ENCODE measurements around the gene S1PR3.

S1PR3 gene

GRCh38 chr9:89032173-89032572 lies 40.9 kb downstream of the S1PR3 start:
- no peak overlapping the region for H3K9ac ChIP-seq (ENCODE audit: low read length)
- TF ChIP-seq CTCF (IDR thresholded peaks at IDR 0.05; ENCODE audit: low read length) = no peak
- no peak for TF ChIP-seq EZH2 (IDR thresholded peaks at IDR 0.05; ENCODE audit: borderline replicate concordance, low read length)
- no peaks in the 10 kb centered on the region for H3K9me2 ChIP-seq (ENCODE audit: low read depth, low read length)
- H3K4me3 ChIP-seq (ENCODE audit: low read depth, low read length, poor library complexity, severe bottlenecking) = no peak overlapping the region
- no peak overlapping the region for H3K27ac ChIP-seq (ENCODE audit: low read depth, low read length, poor library complexity, severe bottlenecking)
- H2AFZ ChIP-seq (ENCODE audit: low read length) = no peak overlapping the region
- H3K4me2 ChIP-seq (ENCODE audit: low read length) = no peak overlapping the region
- no peaks in the 10 kb centered on the region for H4K20me1 ChIP-seq (ENCODE audit: insufficient read depth, low read length)
- H3K9me3 ChIP-seq (ENCODE audit: low read length) = peaks cover 5% of the 10 kb centered on the region
- no peaks in the 10 kb centered on the region for H3K36me3 ChIP-seq (ENCODE audit: insufficient read depth, low read length)
- H3K27me3 ChIP-seq (ENCODE audit: insufficient read depth, low read length) = no peaks in the 10 kb centered on the region
- no peaks in the 10 kb centered on the region for H3K4me1 ChIP-seq (ENCODE audit: insufficient read depth, low read length, severe bottlenecking)
- no peaks in the 10 kb centered on the region for H3F3A ChIP-seq (ENCODE audit: insufficient read depth, low read length)
- H3K79me2 ChIP-seq (ENCODE audit: insufficient read depth, low read length) = no peaks in the 10 kb centered on the region

GRCh38 chr9:89032661-89033060 lies 41.4 kb downstream of the S1PR3 start:
- no peak overlapping the region for H3K4me3 ChIP-seq (ENCODE audit: low read depth, low read length, poor library complexity, severe bottlenecking)
- H2AFZ ChIP-seq (ENCODE audit: low read length) = no peak overlapping the region
- H3K27ac ChIP-seq (ENCODE audit: low read depth, low read length, poor library complexity, severe bottlenecking) = no peak overlapping the region
- no peak overlapping the region for H3K4me2 ChIP-seq (ENCODE audit: low read length)
- H3K36me3 ChIP-seq (ENCODE audit: insufficient read depth, low read length) = no peaks in the 10 kb centered on the region
- H4K20me1 ChIP-seq (ENCODE audit: insufficient read depth, low read length) = no peaks in the 10 kb centered on the region
- no peaks in the 10 kb centered on the region for H3K27me3 ChIP-seq (ENCODE audit: insufficient read depth, low read length)
- H3F3A ChIP-seq (ENCODE audit: insufficient read depth, low read length) = no peaks in the 10 kb centered on the region
- no peaks in the 10 kb centered on the region for H3K4me1 ChIP-seq (ENCODE audit: insufficient read depth, low read length, severe bottlenecking)
- H3K9me3 ChIP-seq (ENCODE audit: low read length) = peaks cover 5% of the 10 kb centered on the region
- H3K79me2 ChIP-seq (ENCODE audit: insufficient read depth, low read length) = no peaks in the 10 kb centered on the region
- no peak for TF ChIP-seq EZH2 (IDR thresholded peaks at IDR 0.05; ENCODE audit: borderline replicate concordance, low read length)
- TF ChIP-seq CTCF (IDR thresholded peaks at IDR 0.05; ENCODE audit: low read length) = no peak
- H3K9ac ChIP-seq (ENCODE audit: low read length) = no peak overlapping the region
- no peaks in the 10 kb centered on the region for H3K9me2 ChIP-seq (ENCODE audit: low read depth, low read length)

GRCh38 chr9:89036383-89036782 lies 45.1 kb downstream of the S1PR3 start:
- Histone ChIP-seq H3F3A (ENCODE audit: insufficient read depth, low read length) (no peaks in the 10 kb centered on the region), H3K79me2 (ENCODE audit: insufficient read depth, low read length) (no peaks in the 10 kb centered on the region), H3K4me1 (ENCODE audit: insufficient read depth, low read length, severe bottlenecking) (no peaks in the 10 kb centered on the region), H4K20me1 (ENCODE audit: insufficient read depth, low read length) (no peaks in the 10 kb centered on the region), H3K9me2 (ENCODE audit: low read depth, low read length) (no peaks in the 10 kb centered on the region), H3K27me3 (ENCODE audit: insufficient read depth, low read length) (no peaks in the 10 kb centered on the region), H3K27ac (ENCODE audit: low read depth, low read length, poor library complexity, severe bottlenecking) (no peak overlapping the region), H3K4me3 (ENCODE audit: low read depth, low read length, poor library complexity, severe bottlenecking) (no peak overlapping the region), H3K36me3 (ENCODE audit: insufficient read depth, low read length) (no peaks in the 10 kb centered on the region), H3K4me2 (ENCODE audit: low read length) (no peak overlapping the region), H2AFZ (ENCODE audit: low read length) (no peak overlapping the region), H3K9ac (ENCODE audit: low read length) (no peak overlapping the region), H3K9me3 (ENCODE audit: low read length) (no peaks in the 10 kb centered on the region)
- TF ChIP-seq EZH2 (IDR thresholded peaks at IDR 0.05; ENCODE audit: borderline replicate concordance, low read length) (no peak), CTCF (IDR thresholded peaks at IDR 0.05; ENCODE audit: low read length) (no peak)

All from OCI-LY1 (cell line).